ENCODE data around the gene NFATC1.
A peak's percentile ranks its signal among the peaks of the same experiment; 100 is the strongest.

Gene NFATC1

DNA sequence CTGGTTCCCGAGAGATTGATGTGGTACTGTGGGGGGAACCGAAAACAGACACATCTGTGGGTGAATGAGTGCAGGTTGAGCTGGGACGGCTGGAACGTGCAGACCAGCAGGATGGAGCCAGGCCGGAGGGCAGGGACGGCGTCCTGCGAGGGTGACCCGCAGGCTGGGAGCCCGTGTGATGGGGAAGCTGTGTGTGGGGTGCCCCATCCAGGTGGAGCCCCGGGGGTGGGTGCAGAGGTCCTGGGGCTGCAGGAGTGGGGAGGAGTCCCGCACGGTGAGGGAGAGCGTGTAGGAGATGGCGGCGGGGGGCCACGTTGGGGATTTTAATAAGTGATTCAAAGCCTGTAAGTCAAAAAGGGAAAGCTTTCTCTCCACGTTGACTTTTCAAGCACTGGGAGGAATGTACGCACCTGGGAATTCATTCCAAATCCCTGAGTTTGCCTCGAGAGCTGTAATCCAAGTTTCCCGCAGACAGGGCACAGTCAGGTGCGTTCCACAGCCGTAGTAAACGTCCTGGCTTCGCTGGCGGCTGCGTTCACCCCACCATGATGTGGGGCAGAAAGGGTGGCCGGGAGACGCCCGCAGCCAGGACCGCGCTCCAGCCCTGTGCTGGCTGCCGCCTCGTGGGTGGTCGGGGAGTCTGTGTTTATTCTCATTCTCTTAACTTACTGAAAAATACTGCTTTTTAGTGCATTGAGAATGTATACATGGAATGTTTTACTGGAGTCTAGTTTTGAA lies 54.0 kb downstream of the NFATC1 start:
- Histone ChIP-seq H3K27me3 (ENCODE audit: control insufficient read depth, insufficient read depth, low read length) (no peaks in the 10 kb centered on the region), H3K9ac (ENCODE audit: low read length) (no peak overlapping the region), H3K27ac (ENCODE audit: low read depth, low read length) (no peak overlapping the region), H3K4me3 (ENCODE audit: low read length) (no peak overlapping the region), H3K4me1 (ENCODE audit: control insufficient read depth, insufficient read depth, low read length) (peaks cover 7% of the 10 kb centered on the region), H3K36me3 (ENCODE audit: control insufficient read depth, insufficient read depth, low read length) (peaks cover 10% of the 10 kb centered on the region)

DNA sequence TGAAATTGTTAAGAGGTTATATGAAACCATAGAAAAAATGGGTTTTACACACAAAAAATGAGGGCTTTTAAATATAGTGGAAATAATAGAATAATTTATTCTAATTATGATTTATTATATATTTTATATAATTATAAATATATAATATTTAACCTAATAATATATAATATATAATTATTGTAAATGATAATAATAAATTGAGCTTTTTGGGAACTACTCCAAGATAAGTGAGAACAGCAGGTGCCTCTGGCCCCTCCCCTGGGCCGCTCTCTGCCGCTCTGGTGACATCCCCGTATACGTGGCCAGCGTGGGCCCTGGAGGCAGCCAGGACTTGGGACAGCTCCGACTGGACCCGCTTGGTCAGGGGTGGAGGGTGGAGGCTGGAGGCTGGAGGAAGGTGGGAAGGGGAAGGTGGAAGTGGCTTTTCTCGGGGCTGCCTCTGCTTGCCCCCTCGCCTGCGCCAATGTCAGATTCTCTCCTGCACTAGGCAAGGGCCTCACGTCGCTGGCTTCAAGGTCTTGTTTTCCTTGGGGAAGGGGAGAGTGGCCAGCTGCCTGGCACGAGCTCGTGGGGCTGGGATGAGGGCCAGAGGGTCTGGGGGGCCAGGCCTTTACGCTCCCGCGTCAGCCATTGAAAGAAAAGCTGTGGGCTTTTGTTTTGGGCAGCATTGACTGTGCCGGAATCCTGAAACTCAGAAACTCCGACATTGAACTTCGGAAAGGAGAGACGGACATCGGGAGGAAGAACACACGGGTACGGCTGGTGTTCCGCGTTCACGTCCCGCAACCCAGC lies 54.8 kb downstream of the NFATC1 start:
- peaks cover 10% of the 10 kb centered on the region for H3K36me3 ChIP-seq (ENCODE audit: control insufficient read depth, insufficient read depth, low read length)
- H3K4me3 ChIP-seq (ENCODE audit: low read length), result no peak overlapping the region
- no peaks in the 10 kb centered on the region for H3K27me3 ChIP-seq (ENCODE audit: control insufficient read depth, insufficient read depth, low read length)
- H3K9ac ChIP-seq (ENCODE audit: low read length), result no peak overlapping the region
- no peak overlapping the region for H3K27ac ChIP-seq (ENCODE audit: low read depth, low read length)
- peaks cover 5% of the 10 kb centered on the region for H3K4me1 ChIP-seq (ENCODE audit: control insufficient read depth, insufficient read depth, low read length)

DNA sequence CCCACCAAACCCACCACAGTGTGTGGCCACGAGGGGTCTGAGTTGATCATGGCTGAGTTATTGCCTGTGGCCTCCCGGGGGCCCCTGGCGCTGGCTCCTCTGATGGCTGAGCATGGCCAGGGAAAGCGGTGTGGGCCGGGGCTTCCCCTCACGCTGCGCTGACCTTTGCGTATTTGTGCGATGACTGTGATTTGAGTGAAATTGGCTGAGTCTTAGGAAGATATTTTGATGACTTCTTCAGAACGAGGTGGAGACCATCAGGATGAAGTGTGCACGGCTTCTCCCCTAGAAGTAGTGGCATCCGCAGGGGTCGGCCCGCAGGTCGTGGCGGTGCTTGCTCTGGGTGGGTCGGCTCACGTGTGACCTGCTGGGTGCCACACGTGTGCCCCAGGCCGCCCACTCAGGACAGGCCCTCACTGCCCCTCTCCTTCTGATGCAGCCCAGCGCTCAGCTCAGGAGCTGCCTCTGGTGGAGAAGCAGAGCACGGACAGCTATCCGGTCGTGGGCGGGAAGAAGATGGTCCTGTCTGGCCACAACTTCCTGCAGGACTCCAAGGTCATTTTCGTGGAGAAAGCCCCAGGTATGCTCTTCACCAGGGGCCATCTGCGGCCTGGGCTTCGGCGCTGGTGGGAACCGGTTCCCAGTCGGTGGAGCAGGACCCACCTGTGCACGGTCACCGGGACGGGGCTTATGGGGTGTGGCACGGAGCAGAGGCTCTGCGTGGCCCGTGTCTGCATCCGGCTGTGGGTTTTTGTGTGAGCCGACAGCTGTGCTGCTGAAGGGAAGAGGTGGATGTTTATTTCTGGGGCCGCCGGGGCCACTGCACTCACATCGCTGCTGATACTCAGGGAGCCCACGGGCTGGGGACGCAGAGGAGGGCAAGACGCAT lies 55.8 kb downstream of the NFATC1 start:
- peaks cover 10% of the 10 kb centered on the region for H3K36me3 ChIP-seq (ENCODE audit: control insufficient read depth, insufficient read depth, low read length)

DNA sequence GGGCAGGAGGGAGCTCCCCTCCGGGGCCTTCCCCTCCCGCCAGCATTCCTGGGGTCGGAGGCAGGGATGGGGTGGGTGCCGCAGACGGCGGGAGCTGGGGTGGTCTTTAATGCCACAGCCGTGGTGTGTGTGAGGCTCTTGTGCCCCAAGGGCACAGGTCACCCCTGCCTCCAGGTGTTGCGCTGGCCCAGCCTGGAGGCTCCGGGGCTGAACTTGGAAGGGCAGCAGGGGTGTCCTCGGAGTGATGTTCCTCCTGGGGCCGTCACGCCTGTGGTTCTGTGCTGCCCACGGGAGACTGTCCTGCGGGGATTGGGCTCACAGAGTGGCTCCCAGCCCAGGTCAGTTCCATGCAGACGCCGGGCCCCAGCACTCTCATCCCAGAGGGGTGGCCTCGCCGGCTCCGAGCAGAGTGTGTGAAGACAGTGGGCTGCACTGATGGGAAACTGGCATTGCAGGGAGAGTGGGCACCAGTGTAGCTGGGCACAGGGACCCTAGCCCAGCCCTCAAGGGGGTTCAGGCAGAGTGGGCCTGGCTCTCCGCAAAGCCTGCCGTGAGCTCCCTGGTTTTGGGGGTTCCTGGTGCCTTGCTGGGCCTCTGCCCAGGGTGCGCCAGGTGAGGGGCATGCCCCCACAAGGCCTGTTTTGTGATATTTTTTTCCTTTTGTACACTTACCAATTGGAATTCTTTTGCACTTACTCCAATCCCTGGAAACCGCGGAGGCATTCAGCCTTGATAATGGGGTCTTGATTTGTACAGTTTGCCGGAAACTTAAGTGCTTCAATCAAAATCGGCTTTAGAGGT lies 56.7 kb downstream of the NFATC1 start:
- H3K9ac ChIP-seq (ENCODE audit: low read length), result no peak overlapping the region
- H3K27me3 ChIP-seq (ENCODE audit: control insufficient read depth, insufficient read depth, low read length), result no peaks in the 10 kb centered on the region
- no peaks in the 10 kb centered on the region for H3K4me1 ChIP-seq (ENCODE audit: control insufficient read depth, insufficient read depth, low read length)
- no peak overlapping the region for H3K4me3 ChIP-seq (ENCODE audit: low read length)
- peaks cover 8% of the 10 kb centered on the region for H3K36me3 ChIP-seq (ENCODE audit: control insufficient read depth, insufficient read depth, low read length)
- no peak overlapping the region for H3K27ac ChIP-seq (ENCODE audit: low read depth, low read length)

More for the DNA sequence above, 55.8 kb downstream of the NFATC1 start:
- no peak overlapping the region for H3K4me3 ChIP-seq (ENCODE audit: low read length)
- no peaks in the 10 kb centered on the region for H3K4me1 ChIP-seq (ENCODE audit: control insufficient read depth, insufficient read depth, low read length)
- H3K27ac ChIP-seq (ENCODE audit: low read depth, low read length), result no peak overlapping the region
- no peaks in the 10 kb centered on the region for H3K27me3 ChIP-seq (ENCODE audit: control insufficient read depth, insufficient read depth, low read length)
- no peak overlapping the region for H3K9ac ChIP-seq (ENCODE audit: low read length)

DNA sequence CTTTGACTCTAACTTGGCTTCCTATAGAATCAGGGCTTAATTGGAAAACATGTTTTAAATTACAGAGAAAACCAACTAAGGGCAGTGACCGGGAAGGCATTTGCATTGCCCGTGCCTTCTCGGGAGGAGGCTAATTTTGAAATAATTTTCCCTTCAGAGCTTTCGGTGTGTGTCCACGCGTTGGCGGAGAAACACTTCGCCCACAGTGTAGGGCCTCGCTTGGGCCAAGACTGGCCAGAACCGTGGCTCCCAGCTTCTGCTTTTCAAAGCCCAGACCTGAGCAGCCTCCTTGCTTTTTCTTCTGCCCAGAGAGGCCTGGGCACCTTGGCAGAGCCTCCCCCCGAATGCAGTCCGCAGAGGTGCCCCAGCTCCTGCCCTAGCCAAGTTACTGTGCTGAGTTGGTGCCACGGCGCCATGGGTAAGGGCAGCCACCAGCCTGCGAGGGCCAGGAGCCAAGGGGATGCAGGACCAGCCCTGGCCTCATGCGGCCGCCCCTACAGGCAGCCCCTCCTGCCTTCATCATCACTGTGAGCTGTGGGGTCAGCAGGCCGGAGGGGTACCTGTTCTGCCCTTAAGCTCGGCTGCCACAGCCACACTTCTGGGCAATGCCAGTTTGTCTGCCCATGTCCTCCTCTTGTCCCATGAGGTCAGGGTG lies 57.4 kb downstream of the NFATC1 start:
- Histone ChIP-seq H3K27me3 (ENCODE audit: control insufficient read depth, insufficient read depth, low read length) (no peaks in the 10 kb centered on the region), H3K4me1 (ENCODE audit: control insufficient read depth, insufficient read depth, low read length) (peaks cover 1% of the 10 kb centered on the region), H3K9ac (ENCODE audit: low read length) (no peak overlapping the region), H3K36me3 (ENCODE audit: control insufficient read depth, insufficient read depth, low read length) (peaks cover 8% of the 10 kb centered on the region), H3K27ac (ENCODE audit: low read depth, low read length) (no peak overlapping the region), H3K4me3 (ENCODE audit: low read length) (no peak overlapping the region)

DNA sequence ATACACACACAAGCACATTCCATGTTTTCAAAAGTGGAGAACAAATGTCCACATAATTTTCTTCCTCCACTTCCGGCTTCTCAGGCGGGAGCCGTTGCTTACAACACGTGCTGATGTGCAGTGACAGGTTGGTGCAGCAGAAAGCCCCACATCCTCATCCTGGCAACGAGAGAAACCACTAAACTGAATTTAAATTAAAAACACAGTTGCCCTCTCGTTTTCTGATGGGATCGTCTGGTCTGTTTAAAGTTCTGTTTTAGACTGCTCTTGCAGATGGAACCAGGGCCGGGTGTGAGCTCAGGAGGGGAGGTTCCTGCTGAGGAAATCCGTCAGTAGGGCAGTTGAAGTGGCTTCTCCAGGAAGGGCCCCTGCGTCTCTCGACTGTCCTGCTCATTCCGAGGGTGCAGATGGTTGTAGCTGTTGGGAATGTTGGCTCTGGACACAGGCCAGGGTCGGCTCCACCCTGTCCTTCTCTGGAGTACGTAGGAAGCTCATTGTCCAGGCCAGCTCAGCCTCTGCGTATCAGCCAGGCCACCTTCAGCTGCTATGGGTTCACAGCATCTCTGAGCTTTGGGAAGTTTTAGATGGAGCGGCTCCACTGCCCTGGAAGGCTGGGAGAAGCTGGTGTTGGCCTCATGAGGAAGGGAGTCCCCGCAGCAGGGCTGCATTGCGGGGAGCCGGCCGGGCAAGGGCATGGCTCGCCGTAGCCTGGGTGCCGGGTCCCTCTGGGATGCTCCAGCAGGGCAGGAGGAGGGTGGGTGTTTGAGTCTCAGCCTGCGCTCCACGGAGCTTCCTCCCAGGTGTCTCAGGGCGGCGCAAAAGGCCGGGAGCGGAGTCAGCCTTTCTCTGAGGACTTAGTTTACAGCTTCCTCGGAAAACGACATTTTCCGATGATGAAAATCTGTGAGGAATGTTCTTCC lies 58.3 kb downstream of the NFATC1 start:
- peaks cover 8% of the 10 kb centered on the region for H3K36me3 ChIP-seq (ENCODE audit: control insufficient read depth, insufficient read depth, low read length)
- no peak overlapping the region for H3K9ac ChIP-seq (ENCODE audit: low read length)
- H3K4me3 ChIP-seq (ENCODE audit: low read length), result no peak overlapping the region
- H3K27me3 ChIP-seq (ENCODE audit: control insufficient read depth, insufficient read depth, low read length), result no peaks in the 10 kb centered on the region
- H3K27ac ChIP-seq (ENCODE audit: low read depth, low read length), result no peak overlapping the region
- peaks cover 7% of the 10 kb centered on the region for H3K4me1 ChIP-seq (ENCODE audit: control insufficient read depth, insufficient read depth, low read length)

DNA sequence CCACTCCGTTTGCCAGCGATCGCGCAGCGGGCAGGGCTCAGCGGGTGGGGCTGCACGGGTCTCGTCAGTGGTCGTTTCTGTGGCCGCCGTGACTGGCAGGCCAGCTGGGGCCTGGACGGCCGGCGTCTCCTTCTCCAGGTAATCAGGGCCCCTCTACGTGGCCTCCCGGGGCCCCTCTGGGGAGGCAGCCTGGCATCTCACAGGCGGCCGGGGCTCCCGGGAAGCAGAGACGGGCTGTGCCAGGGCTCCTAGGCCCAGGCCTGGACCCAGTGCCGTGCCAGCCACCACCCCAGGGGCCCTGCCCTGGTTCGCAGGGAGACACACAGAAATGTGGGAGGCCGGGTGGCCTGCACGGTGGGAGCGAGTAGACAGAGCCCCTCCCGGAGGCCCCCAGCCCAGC lies 59.5 kb downstream of the NFATC1 start:
- H3K4me1 ChIP-seq (ENCODE audit: control insufficient read depth, insufficient read depth, low read length), result peaks cover 7% of the 10 kb centered on the region
- no peak overlapping the region for H3K9ac ChIP-seq (ENCODE audit: low read length)
- no peak overlapping the region for H3K27ac ChIP-seq (ENCODE audit: low read depth, low read length)
- H3K27me3 ChIP-seq (ENCODE audit: control insufficient read depth, insufficient read depth, low read length), result no peaks in the 10 kb centered on the region
- peaks cover 8% of the 10 kb centered on the region for H3K36me3 ChIP-seq (ENCODE audit: control insufficient read depth, insufficient read depth, low read length)
- H3K4me3 ChIP-seq (ENCODE audit: low read length), result no peak overlapping the region

DNA sequence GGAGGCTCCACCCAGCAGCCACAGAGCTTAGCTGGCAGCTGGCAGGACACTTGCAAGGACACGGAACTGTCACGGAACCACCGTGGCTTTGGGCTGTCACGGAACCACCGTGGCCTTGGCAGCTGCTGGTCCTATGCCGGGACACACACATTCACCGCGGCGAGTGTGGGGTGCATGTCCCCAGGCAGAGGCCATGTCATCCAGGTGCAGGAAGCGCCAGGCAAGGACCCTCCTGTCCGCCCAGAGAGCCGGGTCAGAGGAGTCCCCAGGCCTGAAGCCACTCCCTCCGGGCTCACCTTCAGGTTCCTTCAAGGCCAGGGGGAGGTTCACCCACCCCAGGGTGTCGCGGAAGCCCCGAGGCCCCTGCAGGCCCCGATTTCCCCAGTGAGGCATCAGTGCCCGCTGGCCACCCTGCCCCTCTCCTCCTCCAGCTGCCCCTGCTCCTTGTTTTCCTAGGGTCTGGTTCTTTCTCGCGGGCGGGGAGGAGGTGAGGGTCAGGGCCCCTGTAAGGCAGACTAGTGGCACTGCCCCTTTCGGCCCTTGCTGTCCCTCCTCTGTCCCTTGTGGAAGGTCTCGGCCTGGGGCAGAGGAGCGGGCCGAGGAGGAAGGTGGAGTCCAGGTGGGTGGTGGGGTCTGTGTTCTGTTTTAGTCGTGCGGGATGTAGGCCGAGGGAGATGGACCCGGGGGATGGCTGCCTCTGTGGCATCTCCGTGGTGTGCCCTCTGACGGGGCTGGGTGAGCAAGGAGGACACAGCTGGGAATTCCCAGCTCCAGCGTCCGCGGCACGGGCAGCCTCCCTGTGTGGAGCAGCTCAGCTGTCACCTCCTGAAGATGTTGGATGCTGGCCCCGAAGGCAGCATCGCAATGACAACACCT lies 60.6 kb downstream of the NFATC1 start:
- Histone ChIP-seq H3K9ac (ENCODE audit: low read length) (no peak overlapping the region), H3K27ac (ENCODE audit: low read depth, low read length) (no peak overlapping the region), H3K36me3 (ENCODE audit: control insufficient read depth, insufficient read depth, low read length) (peaks cover 8% of the 10 kb centered on the region), H3K27me3 (ENCODE audit: control insufficient read depth, insufficient read depth, low read length) (no peaks in the 10 kb centered on the region), H3K4me1 (ENCODE audit: control insufficient read depth, insufficient read depth, low read length) (peaks cover 7% of the 10 kb centered on the region), H3K4me3 (ENCODE audit: low read length) (no peak overlapping the region)

DNA sequence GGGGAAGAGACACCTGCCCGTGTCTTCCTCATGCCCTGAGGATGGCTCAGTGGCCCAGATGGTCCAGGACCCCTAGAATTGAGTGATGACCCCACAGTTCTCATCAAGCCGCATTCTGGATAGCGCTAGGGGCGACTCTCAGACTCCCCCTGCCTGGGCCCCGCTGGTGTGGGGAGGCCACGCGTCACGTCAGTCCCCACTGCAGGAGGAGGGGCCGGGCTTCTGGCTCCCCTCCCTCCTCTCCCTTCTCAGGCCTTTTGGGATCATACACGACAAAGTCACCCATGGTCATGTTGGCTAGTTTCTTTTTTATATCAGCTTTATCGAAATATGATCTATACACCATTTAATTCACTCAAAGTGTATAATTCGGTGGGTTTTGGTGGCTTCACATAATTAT lies 61.5 kb downstream of the NFATC1 start:
- H3K9ac ChIP-seq (ENCODE audit: low read length), result no peak overlapping the region
- H3K27ac ChIP-seq (ENCODE audit: low read depth, low read length), result no peak overlapping the region
- H3K27me3 ChIP-seq (ENCODE audit: control insufficient read depth, insufficient read depth, low read length), result no peaks in the 10 kb centered on the region
- peaks cover 3% of the 10 kb centered on the region for H3K36me3 ChIP-seq (ENCODE audit: control insufficient read depth, insufficient read depth, low read length)
- no peak overlapping the region for H3K4me3 ChIP-seq (ENCODE audit: low read length)
- H3K4me1 ChIP-seq (ENCODE audit: control insufficient read depth, insufficient read depth, low read length), result peaks cover 7% of the 10 kb centered on the region

DNA sequence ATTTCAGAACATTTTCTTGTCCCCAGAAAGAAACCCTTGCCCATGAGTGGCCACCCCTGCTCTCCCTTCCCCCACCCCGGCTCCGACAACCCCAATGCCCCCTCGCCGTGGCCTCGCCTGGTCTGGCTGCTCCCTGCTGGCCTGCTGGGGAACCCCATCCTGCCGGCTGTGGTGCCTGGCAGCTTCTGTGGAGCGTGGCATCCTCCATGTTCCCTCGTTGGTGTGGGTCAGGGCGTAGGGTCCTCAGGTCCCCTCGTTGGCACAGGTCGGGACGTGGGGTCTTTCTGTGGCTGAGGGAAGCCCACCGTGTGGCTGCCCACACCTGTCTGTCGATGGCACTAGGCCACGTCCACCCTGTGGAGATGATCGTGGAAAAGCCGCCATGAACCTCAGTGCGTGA lies 61.9 kb downstream of the NFATC1 start:
- H3K36me3 ChIP-seq (ENCODE audit: control insufficient read depth, insufficient read depth, low read length), result peaks cover 5% of the 10 kb centered on the region
- no peak overlapping the region for H3K4me3 ChIP-seq (ENCODE audit: low read length)
- no peak overlapping the region for H3K9ac ChIP-seq (ENCODE audit: low read length)
- peaks cover 7% of the 10 kb centered on the region for H3K4me1 ChIP-seq (ENCODE audit: control insufficient read depth, insufficient read depth, low read length)
- H3K27me3 ChIP-seq (ENCODE audit: control insufficient read depth, insufficient read depth, low read length), result no peaks in the 10 kb centered on the region
- peak overlapping the region; percentile 8 for H3K27ac ChIP-seq (ENCODE audit: low read depth, low read length)

Data from rectal smooth muscle tissue (tissue), 1 donor.